Activated T-cell treated with anti-CD3 and anti-CD28 coated beads for 24 hours (primary cell): ENCODE data around the gene DGCR8.

Source experiments
- DNase-seq: peaks from one replicate; pipeline ENCODE4 v3.0.0-alpha.2; 2020; ENCODE audit warnings: low read depth

DGCR8 gene

DNA sequence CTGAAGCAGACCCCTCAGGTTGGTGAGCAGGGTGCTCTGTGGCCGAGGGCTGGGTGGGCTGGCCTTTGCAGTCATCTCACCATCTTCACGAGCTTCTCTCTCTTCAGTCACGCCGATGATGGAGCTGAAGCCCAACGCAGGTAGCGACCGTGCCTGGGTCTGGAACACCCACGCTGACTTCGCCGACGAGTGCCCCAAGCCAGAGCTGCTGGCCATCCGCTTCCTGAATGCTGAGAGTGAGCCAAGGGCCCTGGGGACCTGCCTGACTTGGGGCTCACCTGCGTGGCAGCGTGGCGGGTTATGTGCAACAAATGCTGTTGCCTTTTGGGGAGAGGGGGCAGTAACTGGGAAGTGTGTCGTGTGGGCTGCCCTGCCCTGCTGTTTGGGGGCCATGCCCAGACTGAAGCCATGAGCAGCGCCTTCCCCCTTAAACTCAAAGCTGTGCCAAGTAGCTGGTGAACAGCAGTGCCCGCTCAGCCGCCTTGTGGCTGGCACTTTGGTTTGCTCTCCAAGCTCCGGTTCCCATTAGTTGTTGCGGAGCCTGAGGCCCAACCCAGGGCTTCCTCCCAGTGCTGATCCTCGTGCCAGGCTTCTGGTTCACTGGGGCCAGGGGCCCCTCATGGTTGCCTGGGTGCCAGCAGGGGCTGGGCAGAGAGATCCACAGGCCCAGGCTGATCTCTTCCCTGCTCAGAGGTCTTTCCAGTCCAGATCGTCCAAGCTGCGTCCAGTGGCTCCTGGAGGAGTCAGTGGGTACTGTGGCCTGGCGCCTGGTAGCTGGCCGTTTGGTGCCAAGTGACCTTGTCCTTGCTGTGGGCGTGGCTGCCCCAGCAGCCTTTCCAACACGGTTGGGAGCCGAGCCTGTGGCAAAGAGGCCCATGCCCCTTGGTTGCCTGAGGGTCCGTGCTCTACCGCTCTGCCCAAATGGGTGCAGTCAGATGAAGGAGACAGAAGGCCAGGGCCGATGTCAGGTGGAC, 45.4 kb downstream of the DGCR8 start:
- no peak for DNase-seq

DNA sequence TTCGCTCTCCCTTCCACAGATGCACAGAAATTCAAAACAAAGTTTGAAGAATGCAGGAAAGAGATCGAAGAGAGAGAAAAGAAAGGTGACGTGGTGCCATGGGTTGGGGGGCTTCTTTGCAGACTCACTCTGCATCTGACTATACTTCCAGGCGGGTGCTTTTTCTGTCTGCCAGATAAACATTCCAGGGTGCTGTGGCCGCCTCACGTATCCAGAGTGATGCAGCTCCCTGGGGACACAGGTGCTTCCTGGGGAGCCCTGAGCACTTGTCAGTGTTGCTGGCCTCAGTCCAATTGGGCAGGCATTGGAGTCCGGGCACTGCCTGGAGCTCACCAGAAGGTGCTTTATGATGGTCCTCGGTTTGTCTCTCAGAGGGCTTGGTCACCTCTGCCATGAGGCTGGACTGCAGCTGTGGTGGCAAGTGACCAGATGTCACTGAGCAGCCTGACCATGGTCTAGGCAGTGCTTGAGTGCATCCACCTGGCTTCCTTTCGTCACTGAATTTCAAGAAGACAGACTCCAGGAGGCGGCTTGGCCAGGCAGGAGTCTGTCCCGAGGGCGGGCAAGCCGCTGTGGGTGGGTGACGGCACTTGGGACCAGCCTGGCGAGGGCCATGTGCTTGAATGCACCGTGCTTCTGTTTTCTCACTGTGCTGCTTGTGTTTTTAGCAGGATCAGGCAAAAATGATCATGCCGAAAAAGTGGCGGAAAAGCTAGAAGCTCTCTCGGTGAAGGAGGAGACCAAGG, 46.4 kb downstream of the DGCR8 start:
- DNase-seq: no peak

DNA sequence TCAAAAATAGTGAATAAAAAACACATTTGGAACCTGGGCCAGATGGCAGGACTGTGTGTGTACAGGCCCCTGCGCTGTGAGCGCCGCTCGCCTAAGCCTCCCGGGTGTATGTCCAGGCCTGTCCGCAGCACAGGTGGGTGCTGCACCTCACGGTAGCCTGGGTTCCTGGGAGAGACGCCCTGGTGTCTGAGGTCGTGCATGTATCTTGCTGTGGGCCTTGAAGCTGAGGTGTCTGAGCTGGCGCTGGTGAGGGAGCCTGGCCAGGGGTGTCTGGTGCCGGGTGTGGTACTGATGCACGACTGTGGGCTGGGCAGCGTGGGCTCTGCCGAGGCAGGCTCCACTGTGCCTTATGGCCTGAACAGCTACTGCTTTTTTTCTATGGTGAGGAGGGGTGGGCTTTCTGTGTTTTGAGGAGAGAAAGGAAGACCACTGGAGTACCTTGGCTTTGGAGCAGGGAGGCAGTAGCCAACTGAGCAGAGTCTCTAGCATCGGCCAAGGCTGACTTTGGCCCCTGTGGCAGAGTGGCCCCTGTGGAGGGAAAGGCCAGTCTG, 47.4 kb downstream of the DGCR8 start:
- DNase-seq: no peak

DNA sequence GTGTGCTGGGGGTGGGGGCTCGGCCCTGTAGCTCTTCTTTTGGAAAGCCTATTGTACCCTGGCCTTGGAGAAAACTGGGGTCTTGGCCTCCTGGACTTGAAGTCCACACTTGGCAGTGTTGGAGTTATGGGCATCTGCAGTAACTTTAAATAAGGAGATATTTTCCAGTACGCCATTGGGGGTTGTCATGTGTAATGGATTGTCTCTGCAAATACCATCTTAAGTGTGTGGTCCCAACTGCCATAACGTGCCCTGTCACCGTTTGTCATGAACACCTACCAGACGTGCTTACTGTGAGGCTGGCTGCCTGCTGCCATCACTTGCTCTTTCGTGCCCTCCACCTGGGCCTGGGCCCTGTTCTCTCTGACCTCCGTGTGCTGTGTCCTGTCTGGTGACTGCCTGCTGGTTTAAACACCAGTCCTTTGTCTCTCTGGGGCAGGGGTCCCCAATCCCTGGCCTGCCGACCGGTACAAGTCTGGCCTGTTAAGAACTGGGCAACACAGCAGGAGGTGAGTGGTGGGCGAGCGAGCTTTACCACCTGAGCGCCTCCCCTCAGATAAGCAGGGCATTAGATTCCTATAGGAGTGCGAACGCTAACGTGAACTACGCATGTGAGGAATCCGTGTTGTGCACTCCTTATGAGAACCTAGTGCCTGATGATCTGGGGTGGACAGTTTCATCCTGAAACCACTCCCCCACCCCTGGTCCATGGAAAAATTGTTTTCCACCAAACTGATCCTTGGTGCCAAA, 48.0 kb downstream of the DGCR8 start:
- DNase-seq: no peak

DNA sequence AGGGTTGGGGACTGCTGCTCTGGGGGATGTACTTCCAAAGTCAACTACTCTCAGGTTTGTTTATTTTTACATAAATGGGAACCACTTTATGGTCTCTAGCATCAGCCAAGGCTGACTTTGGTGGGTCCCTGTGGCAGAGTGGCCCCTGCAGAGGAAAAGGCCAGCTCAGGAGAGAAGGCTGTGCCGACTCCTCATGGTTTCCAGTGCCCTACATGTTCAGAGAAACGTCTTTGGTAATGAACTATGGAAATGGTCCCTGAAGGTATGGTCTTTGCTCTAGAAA, 48.5 kb downstream of the DGCR8 start:
- DNase-seq: no peak

DNA sequence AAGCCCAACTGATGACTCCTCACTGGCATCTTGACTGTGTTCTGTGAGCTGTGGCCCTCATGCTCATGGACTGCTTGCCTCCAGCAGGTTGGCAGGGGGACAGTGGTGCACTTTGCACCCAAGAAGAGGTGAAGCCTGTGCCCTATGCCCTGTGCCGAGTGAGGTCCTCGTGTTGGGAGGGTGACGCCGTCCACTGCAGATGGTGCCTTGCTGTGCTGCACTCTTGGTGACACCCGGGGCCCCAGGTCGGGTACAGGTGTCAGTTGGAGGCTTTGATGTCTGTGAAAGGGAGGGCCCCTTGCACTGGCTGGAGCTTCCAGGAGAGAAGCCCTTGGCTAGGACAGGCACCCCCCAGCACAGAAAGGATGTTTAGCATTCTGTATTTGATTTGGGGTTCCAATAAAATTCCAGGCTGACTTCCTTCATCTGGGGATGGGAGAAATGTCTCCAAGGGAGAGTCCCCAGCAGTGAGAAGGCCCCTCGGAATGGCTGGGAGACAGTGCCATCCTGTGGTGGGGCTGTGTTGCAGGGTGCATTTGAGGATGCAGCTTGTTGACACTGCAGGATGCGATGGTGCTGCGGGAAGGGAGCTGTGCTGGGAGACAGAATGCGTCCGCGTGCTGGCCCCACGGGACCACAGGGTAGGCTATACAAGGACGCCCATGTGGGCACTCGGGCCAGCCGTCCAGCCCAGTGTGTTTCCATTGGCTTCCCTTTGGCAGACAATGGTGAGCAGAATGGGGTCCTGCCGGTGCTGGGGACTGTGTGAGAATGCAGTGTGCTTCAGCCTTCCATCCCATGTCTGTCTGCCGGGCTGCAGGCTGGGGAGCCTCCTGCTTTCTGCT, 49.1 kb downstream of the DGCR8 start:
- DNase-seq: peak; percentile 46

DNA sequence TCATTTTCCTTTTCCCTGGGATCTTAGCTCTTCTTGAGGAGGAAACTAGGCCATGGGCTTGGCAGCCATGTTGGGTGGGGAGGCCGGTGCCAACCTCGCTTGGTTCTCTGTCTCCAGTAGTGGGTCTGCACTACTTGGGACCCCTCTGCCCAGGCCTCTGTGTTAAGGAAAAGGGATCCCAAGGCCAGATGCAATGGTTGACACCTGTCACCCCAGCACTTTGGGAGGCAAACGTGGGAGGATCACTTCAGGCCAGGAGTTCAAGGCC, 49.6 kb downstream of the DGCR8 start:
- no peak for DNase-seq

DNA sequence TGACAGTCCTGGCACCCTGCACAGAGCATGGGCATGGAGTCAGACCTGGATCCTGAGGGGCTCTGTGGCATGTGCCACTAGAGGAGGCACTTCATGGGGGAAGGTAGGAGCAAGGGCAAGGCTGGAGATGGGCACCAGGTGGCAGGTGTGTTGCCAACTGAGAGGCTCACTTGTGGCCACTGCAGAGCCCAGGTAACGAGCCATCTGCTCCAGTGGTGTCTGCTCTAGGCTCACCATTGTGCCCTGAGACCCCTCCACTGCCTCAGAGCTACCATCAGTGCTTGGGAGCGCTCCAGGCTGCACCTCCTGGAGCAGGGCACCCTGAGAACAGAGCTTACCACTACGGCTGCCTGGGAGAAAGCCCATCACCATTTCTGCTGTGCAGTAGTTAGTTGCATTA, 50.3 kb downstream of the DGCR8 start:
- no peak for DNase-seq

DNA sequence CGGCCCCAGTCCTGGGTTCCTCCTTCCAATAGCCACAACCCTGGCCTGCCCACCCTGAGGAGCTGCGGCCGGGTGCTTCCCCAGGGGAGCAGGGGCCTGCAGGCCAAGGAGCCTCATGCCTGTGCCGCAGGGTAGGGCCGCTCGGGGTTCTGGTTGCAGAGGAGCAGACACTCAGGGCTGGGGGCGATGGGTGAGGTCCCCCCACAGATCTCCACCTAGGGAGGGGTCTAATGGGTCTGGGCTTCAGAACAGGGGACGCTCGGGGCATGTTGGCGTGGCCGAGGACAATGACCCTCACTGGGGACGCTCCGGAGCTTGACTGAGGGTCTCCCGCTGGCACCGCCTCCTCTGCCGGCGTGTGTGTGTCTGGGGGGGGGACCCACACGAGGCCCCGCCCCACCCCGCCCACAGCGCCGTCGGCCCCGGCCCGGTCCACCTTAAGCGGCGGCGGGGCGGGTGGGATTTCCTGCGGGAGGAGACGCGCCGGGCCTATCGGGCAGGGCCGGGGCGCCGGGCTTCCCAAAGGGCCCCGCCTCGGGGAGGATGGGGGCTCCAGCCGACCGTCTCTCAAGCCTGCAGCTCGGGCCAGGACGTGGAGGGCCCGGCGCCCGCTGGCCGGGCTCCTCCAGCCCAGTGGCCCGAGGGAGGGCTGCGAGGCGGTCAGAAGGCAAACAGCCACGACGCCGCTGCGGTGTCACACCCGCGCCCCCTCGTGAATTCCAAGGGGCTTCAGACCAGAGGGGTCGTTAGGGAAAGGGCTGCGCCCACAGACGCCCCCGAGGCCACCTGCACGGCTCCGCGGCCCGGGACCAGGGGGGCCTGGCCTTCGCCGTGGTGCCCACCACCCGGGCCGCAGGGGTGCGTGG, 50.9 kb downstream of the DGCR8 start:
- DNase-seq: peak; percentile 81

DNA sequence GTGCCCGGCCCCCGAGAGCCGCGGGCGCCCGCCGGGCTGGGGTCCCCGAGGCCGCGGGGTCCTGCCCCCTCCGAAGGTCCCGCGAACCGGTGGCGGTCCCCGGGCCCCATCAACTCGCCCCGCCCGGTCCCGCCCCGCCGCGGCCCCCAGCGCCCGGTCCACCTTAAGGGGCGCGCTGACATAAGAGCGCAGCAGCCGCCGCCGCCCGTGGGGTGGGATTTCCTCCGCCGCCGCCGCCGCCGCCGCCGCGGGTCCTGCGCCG, 51.5 kb downstream of the DGCR8 start, which contains the start of gene ZDHHC8:
Gene ZDHHC8, plus strand, starts transcription at position 208 of the 262 bp plus-strand sequence. CDS start 144 bp downstream, outside the sequence.
- peak; percentile 30 for DNase-seq

DNA sequence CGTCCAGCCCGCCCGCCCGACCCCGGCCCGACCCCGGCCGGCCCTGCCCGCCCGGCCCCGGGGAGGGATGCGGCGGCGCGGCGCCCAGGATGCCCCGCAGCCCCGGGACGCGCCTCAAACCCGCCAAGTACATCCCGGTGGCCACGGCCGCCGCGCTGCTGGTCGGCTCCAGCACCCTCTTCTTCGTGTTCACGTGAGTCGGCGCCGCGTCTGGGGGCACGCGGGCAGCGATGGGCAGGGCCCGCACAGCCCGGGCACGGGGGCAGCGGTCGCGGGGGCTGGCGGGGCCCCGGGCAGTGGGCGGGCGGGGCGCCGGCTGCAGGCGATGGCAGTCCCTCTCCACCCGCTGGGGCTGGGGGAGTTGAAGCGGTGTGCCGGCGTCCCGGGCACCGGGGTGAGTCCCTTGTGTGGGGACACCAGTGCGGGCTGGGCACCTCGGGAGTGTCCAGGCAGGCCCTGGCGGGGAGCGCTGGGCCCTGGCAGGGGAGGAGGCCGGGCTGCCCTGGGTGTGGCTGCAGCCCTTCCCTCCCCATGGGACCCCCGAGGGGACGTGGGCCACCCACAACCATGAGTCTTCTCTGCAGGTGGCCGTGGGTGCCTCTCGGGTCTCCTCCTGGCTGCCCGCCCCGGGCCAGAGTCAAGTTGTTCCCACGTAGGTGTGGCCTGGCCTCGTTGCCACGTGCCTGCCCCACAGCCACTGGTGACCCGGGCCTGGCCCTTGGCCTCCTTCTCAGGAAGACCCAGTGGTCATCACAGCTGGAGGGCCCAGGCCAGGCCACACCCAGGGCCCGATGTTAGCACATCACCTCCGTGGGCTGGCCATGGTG, 52.0 kb downstream of the DGCR8 start:
- DNase-seq: no peak

DNA sequence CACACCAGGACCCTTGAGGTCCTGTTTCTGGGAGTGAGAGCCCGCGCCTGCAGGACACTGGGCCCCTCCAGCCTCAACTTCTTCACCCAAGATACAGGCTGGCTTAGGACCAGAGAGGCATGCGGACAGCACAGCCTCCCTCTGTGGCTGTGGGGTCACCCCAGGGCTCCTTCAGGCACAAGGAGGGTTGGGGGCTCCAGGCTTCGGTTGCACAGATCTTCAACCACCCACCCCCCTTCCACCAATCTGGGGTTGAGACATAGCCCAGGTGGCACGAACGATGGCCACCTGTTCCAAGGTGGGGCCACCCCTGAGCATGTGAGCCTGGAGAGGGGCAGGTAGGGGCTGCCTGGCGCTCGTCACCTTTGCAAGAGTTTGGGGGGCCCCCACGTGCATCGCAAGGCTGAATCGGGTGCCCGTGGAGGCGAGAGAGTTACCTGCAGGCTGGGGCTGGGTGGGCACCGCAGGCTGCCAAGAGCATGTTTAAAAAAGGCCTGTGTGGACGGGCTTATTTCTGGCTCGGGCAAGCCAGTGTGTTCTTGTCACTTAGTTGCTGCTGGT, 52.7 kb downstream of the DGCR8 start:
- DNase-seq: no peak

DNA sequence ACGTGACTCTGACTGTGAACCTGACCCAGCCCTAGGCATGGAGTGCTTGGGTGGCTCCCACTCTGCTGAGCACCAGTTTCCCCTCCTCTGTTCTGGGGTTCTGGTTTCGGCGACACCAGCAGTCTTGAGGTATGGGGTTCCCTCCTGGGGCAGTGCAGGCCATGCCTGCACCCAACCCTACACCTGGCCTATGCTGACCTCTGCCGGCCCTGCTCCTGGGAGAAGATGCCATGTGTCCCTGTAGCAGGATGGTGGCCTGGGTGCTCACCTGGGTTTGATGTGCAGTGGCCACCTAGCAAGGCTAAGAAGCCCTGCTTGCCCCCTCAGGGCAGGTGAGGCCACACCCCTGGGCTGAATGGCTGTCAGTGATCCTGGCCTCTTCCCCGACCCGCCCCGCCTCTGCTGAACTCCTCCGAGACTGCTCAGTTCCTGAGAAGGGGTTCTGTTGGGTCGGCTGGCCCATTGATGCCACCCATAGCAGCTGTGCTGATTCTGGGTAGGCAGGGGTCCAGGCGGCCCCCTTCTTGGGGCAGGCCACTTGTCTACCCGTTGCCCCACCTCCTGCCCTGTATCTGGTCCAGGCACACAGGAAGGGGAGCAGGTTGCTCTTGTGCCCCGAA, 54.0 kb downstream of the DGCR8 start:
- DNase-seq: no peak

DNA sequence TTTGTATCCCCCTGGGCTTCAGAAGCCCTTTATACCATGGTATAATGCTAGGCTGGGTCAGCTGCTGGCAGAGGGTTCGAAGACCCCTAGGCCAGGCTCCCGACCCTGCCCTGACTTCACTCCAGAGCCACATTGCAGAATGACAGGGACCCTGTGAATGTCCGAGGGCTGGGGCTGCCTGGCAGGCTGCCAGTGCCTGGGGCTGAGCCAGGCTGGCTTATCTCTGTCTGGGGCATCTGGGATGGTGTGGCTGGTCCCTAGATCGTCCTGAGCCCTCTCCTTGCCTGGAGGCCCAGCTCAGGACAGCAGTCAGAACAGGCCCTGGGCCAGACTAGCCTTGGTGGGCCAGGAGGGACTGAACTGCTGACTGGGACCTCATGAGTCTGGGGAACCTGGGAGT, 55.2 kb downstream of the DGCR8 start:
- no peak for DNase-seq

DNA sequence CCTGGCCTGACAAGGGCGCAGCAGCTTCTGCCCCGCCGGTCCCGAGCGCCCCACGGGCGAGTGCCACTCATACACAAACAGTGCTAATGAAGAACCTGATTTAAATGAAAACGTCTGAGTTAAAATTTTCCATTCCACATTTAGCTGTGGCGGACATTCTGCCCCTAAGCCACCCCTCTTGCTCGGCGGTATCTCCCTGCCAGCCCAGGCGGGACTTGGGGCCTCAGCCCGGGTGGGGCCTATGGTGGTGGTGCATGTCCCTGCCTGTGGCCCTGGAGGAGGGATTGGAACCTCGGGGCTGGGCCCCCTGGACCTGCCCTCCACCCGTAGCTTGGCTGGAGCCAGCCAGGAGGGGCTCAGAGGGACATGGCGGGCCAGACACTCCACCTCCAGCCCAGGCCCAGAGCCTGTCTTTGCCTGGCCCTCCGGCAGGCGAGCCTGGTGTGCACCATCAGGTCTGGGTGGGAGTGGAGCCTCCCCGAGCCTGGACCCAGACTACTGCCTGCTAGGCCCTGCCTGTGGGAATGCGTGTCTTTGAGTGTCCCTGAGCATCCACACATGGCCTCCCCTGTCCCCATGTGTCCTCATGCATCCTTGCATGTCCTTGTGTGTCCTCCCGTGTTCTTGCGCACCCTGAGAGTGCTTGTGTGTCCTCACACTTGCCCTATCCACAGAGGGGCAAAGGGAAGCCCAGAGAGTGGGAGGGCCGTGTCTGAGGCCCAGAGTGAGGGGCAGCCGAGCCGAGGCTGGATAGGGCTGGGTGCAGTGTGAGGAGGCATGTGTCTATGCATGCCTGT, 56.0 kb downstream of the DGCR8 start:
- no peak for DNase-seq

DNA sequence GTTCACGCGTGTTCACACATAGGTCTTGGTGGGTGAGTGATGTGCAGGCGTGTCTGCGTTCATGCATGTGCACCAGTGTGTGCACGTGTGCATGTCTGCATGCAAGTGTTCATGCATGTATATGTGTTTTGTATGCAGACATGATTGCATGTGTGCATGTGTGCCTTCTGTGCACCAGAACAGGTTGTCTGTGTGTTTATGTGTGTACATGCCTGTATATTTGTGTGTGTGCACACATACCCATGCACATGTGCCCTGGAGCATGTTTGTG, 56.5 kb downstream of the DGCR8 start:
- no peak for DNase-seq

DNA sequence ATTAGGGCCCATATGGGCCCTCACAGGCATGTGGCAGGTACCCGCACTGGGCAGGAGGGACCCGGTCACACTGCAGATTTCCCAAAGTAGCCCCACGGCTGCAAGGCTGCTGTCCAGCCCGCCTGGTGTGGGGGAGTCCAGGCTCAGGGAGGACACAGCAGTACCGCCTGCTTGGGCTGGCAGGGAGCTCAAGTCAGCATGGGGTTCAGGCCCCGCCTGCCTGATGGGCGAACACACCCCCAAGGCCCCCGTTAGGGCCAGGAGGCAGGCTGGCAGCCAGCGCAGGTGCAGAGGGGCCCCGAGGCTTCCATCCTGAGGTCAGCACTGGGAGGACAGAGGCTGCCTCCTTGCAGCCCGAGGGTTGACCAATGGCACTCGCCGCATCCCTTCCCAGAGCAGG, 57.1 kb downstream of the DGCR8 start:
- no peak for DNase-seq

DNA sequence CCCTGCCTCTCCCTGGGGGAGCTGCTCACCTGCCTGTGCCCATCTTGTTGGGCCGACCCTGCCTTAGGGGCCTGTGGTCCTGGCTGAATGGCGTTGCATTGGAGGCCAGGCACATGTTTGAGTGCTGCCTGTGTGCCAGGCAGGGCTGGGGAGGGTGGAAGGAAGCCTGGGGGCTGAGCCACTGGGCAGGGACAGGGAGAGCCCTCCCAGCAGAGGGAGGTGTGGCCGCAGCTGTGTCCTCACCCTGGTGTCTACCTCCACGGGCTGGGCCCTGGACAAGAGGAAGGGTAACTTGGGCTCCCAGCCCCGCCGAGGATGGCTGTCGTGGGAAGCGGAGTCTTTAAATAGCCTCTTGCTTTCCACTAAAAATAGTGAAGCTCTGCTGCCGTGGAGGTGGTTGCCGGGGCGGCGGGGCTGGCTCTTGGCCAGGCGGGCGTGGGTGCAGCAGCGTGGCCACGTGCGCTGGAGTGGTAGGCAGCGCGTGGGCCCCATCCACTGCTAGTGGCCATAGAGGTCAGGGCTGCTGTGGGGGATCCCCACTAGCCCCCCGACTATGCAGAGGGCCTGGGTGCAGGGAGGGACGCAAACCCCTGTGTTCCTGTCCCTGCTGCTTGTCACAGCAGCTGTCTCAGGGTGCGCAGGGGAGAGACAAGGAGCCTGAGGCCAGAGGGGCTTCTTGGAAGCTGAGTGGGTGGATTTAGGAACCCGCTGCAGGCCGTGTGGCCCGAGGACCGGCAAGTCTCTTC, 57.8 kb downstream of the DGCR8 start:
- DNase-seq: no peak
